ENCODE results near the gene TMEM125.

TMEM125 gene

DNA sequence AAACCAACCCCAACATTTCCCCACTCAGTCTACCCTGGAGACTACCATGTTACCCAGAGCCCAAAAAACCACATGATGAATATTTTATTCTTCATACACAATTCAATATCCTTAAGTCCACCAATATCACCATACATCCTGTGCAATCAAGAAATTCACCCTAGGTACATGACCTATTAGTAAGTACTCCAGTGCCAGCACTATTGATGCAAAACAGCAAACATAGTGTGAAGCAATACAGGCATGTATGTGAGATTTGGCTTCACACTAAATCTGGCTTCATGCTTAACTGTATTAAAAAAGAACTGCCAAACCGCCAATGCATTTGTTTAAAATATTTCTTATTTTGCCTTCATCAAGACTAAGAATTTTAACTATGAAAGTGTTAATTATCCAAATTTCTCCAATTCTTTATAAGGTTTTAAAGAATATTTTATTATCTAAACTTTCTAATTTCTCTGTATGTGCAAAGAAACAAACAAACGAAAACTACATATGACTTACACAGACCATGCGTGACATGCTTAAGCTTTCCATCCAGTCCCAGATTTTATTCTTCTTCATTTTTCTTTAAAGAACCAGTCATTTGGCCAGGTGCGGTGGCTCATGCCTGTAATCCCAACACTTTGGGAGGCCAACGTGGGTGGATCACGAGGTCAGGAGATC lies 22.4 kb upstream of the TMEM125 start:
- H3K27ac ChIP-seq: no peak overlapping the region
- TF ChIP-seq ZFX (IDR thresholded peaks at IDR 0.05; ENCODE audit: borderline replicate concordance): no peak
- TF ChIP-seq, protein P1, sequence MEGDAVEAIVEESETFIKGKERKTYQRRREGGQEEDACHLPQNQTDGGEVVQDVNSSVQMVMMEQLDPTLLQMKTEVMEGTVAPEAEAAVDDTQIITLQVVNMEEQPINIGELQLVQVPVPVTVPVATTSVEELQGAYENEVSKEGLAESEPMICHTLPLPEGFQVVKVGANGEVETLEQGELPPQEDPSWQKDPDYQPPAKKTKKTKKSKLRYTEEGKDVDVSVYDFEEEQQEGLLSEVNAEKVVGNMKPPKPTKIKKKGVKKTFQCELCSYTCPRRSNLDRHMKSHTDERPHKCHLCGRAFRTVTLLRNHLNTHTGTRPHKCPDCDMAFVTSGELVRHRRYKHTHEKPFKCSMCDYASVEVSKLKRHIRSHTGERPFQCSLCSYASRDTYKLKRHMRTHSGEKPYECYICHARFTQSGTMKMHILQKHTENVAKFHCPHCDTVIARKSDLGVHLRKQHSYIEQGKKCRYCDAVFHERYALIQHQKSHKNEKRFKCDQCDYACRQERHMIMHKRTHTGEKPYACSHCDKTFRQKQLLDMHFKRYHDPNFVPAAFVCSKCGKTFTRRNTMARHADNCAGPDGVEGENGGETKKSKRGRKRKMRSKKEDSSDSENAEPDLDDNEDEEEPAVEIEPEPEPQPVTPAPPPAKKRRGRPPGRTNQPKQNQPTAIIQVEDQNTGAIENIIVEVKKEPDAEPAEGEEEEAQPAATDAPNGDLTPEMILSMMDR (IDR thresholded peaks at IDR 0.05): no peak

DNA sequence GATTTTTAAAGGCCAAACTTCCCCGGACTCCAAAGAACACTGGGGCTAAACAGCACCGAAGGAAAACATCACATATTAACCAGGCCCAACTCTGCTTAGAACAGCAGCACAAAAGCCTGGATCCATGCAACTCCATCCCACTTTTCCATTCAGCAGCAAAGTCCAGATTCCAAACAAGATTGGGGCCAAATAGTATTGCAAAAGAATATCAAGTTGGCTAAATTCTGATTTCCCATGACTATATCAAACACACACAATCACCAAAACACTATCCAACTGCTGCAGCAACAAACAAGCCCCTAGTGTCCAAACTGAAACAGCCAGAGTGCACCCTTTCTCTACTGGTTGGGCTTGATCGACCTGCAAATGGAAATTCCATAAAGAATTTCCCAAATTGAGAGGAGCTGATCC lies 19.4 kb upstream of the TMEM125 start:
- no peak overlapping the region for H3K27ac ChIP-seq
- TF ChIP-seq ZFX (IDR thresholded peaks at IDR 0.05; ENCODE audit: borderline replicate concordance): no peak
- TF ChIP-seq, protein P1 (IDR thresholded peaks at IDR 0.05): no peak

DNA sequence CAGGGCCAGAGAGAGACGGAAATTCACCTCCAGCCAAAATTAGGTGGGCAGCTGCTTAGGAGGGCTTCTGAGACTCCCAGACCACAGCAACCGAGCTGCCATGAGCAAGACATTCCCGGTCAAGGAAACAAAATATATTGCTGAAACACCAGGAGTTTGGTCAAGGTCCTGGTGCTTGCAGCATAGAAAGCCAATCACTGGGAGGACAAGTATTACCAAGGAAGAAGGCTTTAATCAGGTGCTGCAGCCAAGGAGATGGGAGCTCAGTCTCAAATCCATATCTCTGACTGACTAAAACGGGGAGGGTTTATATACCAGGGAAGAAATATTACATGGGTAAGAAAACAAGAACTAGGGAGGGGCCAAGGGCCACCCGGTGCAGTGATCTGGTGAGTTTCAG lies 18.8 kb upstream of the TMEM125 start:
- H3K27ac ChIP-seq: no peak overlapping the region
- no peak for TF ChIP-seq ZFX (IDR thresholded peaks at IDR 0.05; ENCODE audit: borderline replicate concordance)
- TF ChIP-seq, protein P1 (IDR thresholded peaks at IDR 0.05): no peak

DNA sequence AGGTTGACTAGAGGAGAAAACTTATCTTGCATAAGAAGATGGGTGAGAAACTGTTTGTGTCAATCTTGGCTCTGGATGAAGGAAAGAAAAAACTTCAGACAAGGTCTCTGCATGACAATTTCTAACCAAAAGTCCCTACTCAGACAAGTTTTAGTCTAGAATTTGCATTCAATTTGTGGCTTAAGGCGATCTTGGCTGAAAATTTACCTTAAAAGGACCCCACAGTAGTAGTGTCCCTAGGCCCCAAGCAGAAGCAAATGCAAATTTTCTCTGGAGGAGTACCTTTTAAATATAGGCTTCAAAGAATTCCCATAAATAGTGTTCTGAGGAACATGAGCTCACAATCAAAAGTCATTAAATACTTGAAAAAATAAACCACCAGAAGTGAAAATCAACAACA lies 17.6 kb upstream of the TMEM125 start:
- no peak overlapping the region for H3K27ac ChIP-seq

DNA sequence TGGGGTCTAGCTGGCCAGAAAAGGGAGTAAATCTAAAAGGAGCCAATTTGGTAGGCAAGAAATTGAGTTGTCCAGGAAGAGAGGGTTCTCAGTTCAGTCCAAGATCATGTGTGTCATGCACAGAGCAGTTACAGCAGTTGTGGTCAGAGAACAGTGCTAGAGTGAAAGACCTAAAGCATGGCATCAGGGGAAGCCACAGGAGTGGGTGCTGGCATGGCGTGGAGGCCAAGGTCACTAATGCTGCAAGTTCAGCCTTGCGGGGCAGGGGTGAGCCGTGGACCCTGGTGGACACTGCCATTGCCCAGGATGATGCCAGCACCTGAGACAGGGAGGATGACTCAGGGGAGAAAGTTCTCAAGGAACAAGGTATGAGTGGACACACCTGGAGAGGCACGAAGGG lies 16.6 kb upstream of the TMEM125 start:
- TF ChIP-seq, protein P1 (IDR thresholded peaks at IDR 0.05): no peak
- TF ChIP-seq ZFX (IDR thresholded peaks at IDR 0.05; ENCODE audit: borderline replicate concordance): no peak

More for the DNA sequence above, 17.6 kb upstream of the TMEM125 start:
- no peak for TF ChIP-seq ZFX (IDR thresholded peaks at IDR 0.05; ENCODE audit: borderline replicate concordance)
- TF ChIP-seq, protein P1 (IDR thresholded peaks at IDR 0.05): no peak

DNA sequence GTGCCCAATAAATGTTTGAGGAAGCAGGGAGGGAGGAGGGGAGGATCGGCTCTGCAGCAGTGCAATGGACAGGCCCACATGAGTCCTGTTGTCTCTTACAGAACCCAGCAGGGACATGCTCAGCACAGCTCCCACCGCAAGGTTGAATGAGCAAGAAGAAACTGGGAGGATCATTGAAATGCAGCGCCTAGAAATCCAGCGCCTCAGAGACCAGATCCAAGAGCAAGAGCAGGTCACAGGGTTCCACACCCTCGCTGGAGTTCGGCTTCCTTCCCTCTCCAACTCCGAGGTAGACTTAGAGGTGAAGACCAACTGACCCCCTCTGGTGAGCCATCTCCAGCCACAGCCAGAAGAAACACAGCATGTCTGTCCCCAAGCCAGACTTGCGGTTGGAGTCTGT lies 15.9 kb upstream of the TMEM125 start:
- no peak overlapping the region for H3K27ac ChIP-seq
- no peak for TF ChIP-seq ZFX (IDR thresholded peaks at IDR 0.05; ENCODE audit: borderline replicate concordance)
- TF ChIP-seq, protein P1 (IDR thresholded peaks at IDR 0.05): no peak

More for the DNA sequence above, 16.6 kb upstream of the TMEM125 start:
- no peak overlapping the region for H3K27ac ChIP-seq

DNA sequence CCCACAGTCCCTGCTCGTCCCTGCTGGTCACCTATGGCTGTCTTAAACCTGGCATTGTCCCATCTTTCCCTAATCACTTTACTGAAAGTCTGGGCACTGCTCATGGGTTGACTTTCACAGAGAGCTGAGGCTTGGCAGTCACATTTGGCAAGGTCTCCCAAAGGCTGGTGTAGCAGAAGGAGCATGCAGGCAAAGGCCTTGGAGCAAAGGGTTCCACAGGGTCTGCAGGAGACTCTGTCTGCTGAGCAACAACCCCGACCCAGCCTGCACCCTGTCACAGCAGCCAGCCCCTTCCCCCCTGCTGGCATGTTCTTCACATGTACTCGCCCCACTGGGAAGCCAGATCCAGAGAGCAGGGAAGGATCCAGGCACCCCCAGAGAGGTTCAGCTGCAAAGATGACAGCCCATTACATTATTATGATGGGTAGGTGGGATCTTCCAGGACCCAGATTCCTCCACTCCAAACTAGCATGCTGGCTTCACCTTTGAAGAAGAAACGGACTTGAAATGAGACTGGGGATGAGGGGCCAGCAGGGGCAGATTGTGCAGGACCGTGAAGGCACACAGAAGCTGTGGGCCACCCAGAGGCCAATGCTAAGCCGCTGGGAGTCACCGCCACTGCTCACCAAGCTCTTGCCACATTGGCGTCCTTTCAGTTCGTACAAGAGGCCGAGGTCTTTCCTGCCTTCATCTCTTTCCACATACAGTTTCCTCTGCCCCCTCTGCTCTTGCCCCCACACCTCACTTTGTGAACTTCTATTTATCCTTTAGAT lies 14.2 kb upstream of the TMEM125 start:
- no peak overlapping the region for H3K27ac ChIP-seq
- no peak for TF ChIP-seq ZFX (IDR thresholded peaks at IDR 0.05; ENCODE audit: borderline replicate concordance)
